ENCODE results near the gene PRKCE.

DNA sequence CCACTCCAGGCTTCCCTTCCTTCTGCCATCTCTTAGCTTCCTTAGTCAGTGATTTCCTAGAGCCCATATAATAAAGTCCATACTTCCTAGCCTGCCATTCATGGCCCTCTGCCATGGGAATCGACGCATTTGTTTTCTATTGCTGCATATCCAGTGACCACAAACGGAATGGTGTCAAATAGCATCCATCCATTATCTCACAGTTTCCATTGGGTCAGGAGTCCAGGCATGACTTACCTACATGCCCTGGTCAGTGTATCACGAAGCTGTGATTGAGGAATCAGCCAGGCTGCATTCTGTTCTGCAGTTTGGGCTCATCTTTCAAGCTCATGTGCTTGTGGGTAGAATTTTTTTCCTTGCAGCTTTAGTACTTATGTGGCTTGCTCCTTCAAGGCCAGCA, 436.0 kb downstream of the PRKCE start:
- TF ChIP-seq POLR2AphosphoS5 (IDR thresholded peaks at IDR 0.05; ENCODE audit: low read depth, low read length) (no peak), TAF1 (IDR thresholded peaks at IDR 0.05; ENCODE audit: borderline replicate concordance, low read depth, low read length) (no peak)
